ENCODE measurements around the gene ULBP2. TPM values are rescaled to one million over a fixed set of nuclear protein-coding genes. Genes with fewer than 3 reads are reported as not detected.
"Not testable (repeated sequence)": the region's sequence is repeated elsewhere in the genome, so short reads cannot be mapped to it uniquely, and the experiment has no call there.

The ULBP2 gene
- total RNA-seq, 8 experiments from 2014 or later: 0.54 to 43.6 (median 3.2) TPM

- no peaks in the 10 kb centered on the region for H3K4me1 ChIP-seq (replicated peaks in 1 of 2)
- 34 to 87% (median 73%) methylated on average over 1 to 7 of the region's 9 CpGs; no CpG with 5 or more reads in 3 of the 10 experiments for WGBS, 10 experiments
- H3K27ac ChIP-seq: no peak overlapping the region
- no peak overlapping the region for H3K4me3 ChIP-seq
- ATAC-seq (replicated peaks in 6 of 8): no peak
- in situ Hi-C loops (cut with MboI; ENCODE audit: low pct_unique_long_range_greater_than_20kb in 2 of 9, low sequenced_read_pairs in 9 of 9, unreplicated experiment in 9 of 9): no loop called here
Measured at GRCh38 chr6:149913540-149914240, 28.1 kb upstream of the ULBP2 start.

GRCh38 chr6:149915970-149916865 lies 25.6 kb upstream of the ULBP2 start:
- ATAC-seq (replicated peaks in 6 of 8): no peak
- Histone ChIP-seq H3K4me3 (no peak overlapping the region), H3K27ac (no peak overlapping the region), H3K4me1 (replicated peaks in 1 of 2) (no peaks in the 10 kb centered on the region)
- in situ Hi-C loops (cut with MboI; ENCODE audit: low pct_unique_long_range_greater_than_20kb in 2 of 9, low sequenced_read_pairs in 9 of 9, unreplicated experiment in 9 of 9): no loop called here
- WGBS, 10 experiments: 56 to 94% (median 75%) methylated on average over 3 to 8 of the region's 10 CpGs; no CpG with 5 or more reads in 3 of the 10 experiments

- in situ Hi-C loops (cut with MboI; ENCODE audit: low pct_unique_long_range_greater_than_20kb in 2 of 9, low sequenced_read_pairs in 9 of 9, unreplicated experiment in 9 of 9): no loop called here
- ATAC-seq (replicated peaks in 6 of 8): no peak
- H3K4me1 ChIP-seq (replicated peaks in 1 of 2): no peaks in the 10 kb centered on the region
- WGBS, 10 experiments: 62 to 100% (median 93%) methylated on average over 1 to 2 of the region's 2 CpGs; no CpG with 5 or more reads in 4 of the 10 experiments
- no peak overlapping the region for H3K27ac ChIP-seq
- H3K4me3 ChIP-seq: no peak overlapping the region
Measured at GRCh38 chr6:149917679-149918078, 24.1 kb upstream of the ULBP2 start.

GRCh38 chr6:149918151-149918905 lies 23.5 kb upstream of the ULBP2 start:
- no peak overlapping the region for H3K27ac ChIP-seq
- no peak for ATAC-seq (replicated peaks in 6 of 8)
- in situ Hi-C loops (cut with MboI; ENCODE audit: low pct_unique_long_range_greater_than_20kb in 2 of 9, low sequenced_read_pairs in 9 of 9, unreplicated experiment in 9 of 9): no loop called here
- WGBS, 10 experiments: 30 to 100% (median 54%) methylated on average over 1 to 6 of the region's 6 CpGs; no CpG with 5 or more reads in 4 of the 10 experiments
- peaks cover under 1 to 2% of the 10 kb centered on the region in 2 donors for H3K4me1 ChIP-seq (replicated peaks in 1 of 2)
- no peak overlapping the region for H3K4me3 ChIP-seq

- WGBS, 10 experiments: 60 to 90% (median 80%) methylated on average over 1 to 4 of the region's 11 CpGs; no CpG with 5 or more reads in 3 of the 10 experiments
- H3K27ac ChIP-seq; H3K4me1 ChIP-seq (replicated peaks in 1 of 2); H3K4me3 ChIP-seq; ATAC-seq (replicated peaks in 6 of 8); in situ Hi-C loops (cut with MboI; ENCODE audit: low pct_unique_long_range_greater_than_20kb in 2 of 9, low sequenced_read_pairs in 9 of 9, unreplicated experiment in 9 of 9): not testable (repeated sequence)
Measured at GRCh38 chr6:149919126-149919833, 22.5 kb upstream of the ULBP2 start.

- 23 to 71% (median 48%) methylated on average over 1 to 3 of the region's 4 CpGs; no CpG with 5 or more reads in 6 of the 10 experiments for WGBS, 10 experiments
- Histone ChIP-seq H3K4me3 (no peak overlapping the region), H3K4me1 (replicated peaks in 1 of 2) (peaks cover 3 to 5% of the 10 kb centered on the region in 2 donors), H3K27ac (no peak overlapping the region)
- in situ Hi-C loops (cut with MboI; ENCODE audit: low pct_unique_long_range_greater_than_20kb in 2 of 9, low sequenced_read_pairs in 9 of 9, unreplicated experiment in 9 of 9): loop anchor here in 2 of 9 experiments (10.0 kb wide), 2 partner anchors 75 to 85 kb away; no protein-coding TSS in a partner anchor
- no peak for ATAC-seq (replicated peaks in 6 of 8)
Measured at GRCh38 chr6:149919834-149920225, 22.0 kb upstream of the ULBP2 start.

GRCh38 chr6:149921361-149921760 lies 20.5 kb upstream of the ULBP2 start:
- Histone ChIP-seq H3K4me1 (replicated peaks in 1 of 2) (peaks cover 3 to 5% of the 10 kb centered on the region in 2 donors), H3K4me3 (no peak overlapping the region), H3K27ac (no peak overlapping the region)
- WGBS, 10 experiments: 47 to 80% (median 67%) methylated on average over 1 to 3 of the region's 6 CpGs; no CpG with 5 or more reads in 5 of the 10 experiments
- in situ Hi-C loops (cut with MboI; ENCODE audit: low pct_unique_long_range_greater_than_20kb in 2 of 9, low sequenced_read_pairs in 9 of 9, unreplicated experiment in 9 of 9): loop anchor here in 2 of 9 experiments (10.0 kb wide), 2 partner anchors 77 to 87 kb away; no protein-coding TSS in a partner anchor
- ATAC-seq (replicated peaks in 6 of 8): no peak

- 0 to 60% (median 19%) methylated on average over 1 to 3 of the region's 5 CpGs; no CpG with 5 or more reads in 7 of the 10 experiments for WGBS, 10 experiments
- not testable (repeated sequence) for H3K27ac ChIP-seq; ATAC-seq (replicated peaks in 6 of 8); H3K4me1 ChIP-seq (replicated peaks in 1 of 2); H3K4me3 ChIP-seq
- in situ Hi-C loops (cut with MboI; ENCODE audit: low pct_unique_long_range_greater_than_20kb in 2 of 9, low sequenced_read_pairs in 9 of 9, unreplicated experiment in 9 of 9): loop anchor here in 2 of 9 experiments (10.0 kb wide), 2 partner anchors 77 to 87 kb away; no protein-coding TSS in a partner anchor
Measured at GRCh38 chr6:149922091-149922490, 19.7 kb upstream of the ULBP2 start.

GRCh38 chr6:149922642-149923326 lies 19.0 kb upstream of the ULBP2 start, which contains the start of gene RAET1G:
TSS of gene RAET1G (minus strand) at chr6:149923121. CDS start at chr6:149923010, 111 bp downstream.
- WGBS, 10 experiments: 0% methylated on average over 1 to 13 of the region's 40 CpGs; no CpG with 5 or more reads in 8 of the 10 experiments
- Histone ChIP-seq H3K4me1 (replicated peaks in 1 of 2) (peaks cover 3 to 5% of the 10 kb centered on the region in 2 donors), H3K27ac (no peak within 1 kb of the TSS), H3K4me3 (peak within 1 kb of the TSS; percentile 12 to 32 (median 30))
- ATAC-seq (replicated peaks in 6 of 8): peak; percentile 71 to 90 (median 77)
- in situ Hi-C loops (cut with MboI; ENCODE audit: low pct_unique_long_range_greater_than_20kb in 2 of 9, low sequenced_read_pairs in 9 of 9, unreplicated experiment in 9 of 9): loop anchor here in 2 of 9 experiments (10.0 kb wide), 2 partner anchors 78 to 88 kb away; no protein-coding TSS in a partner anchor

- WGBS, 10 experiments: 0 to 80% (median 14%) methylated on average over 1 to 30 of the region's 33 CpGs; no CpG with 5 or more reads in 1 of the 10 experiments
- peak in 3 of 8 experiments; percentile 4 to 24 (median 7) for ATAC-seq (replicated peaks in 6 of 8)
- in situ Hi-C loops (cut with MboI; ENCODE audit: low pct_unique_long_range_greater_than_20kb in 2 of 9, low sequenced_read_pairs in 9 of 9, unreplicated experiment in 9 of 9): loop anchor here in 2 of 9 experiments (10.0 kb wide), 2 partner anchors 79 to 89 kb away; no protein-coding TSS in a partner anchor
- Histone ChIP-seq H3K4me1 (replicated peaks in 1 of 2) (peaks cover 3 to 5% of the 10 kb centered on the region in 2 donors), H3K27ac (no peak overlapping the region), H3K4me3 (peak overlapping the region in 3 of 5 donors; percentile 30 to 32 (median 30))
Measured at GRCh38 chr6:149923327-149923986, 18.4 kb upstream of the ULBP2 start.

All from motor neuron (in vitro differentiated cells).